ENCODE measurements around the gene FOLH1.
A peak's percentile ranks its signal among the peaks of the same experiment; 100 is the strongest.
"Not testable (repeated sequence)": the region's sequence is repeated elsewhere in the genome, so short reads cannot be mapped to it uniquely, and the experiment has no call there.

Gene FOLH1

GRCh38 chr11:49208006-49208721 lies at the start of gene FOLH1:
FOLH1 (minus strand) TSS chr11:49208602; CDS start chr11:49208409, 193 bp downstream.
- DNase-seq (ENCODE audit: low spot score): peak; percentile 26

- not testable (repeated sequence) for DNase-seq (ENCODE audit: low spot score)
Measured at GRCh38 chr11:49255148-49255547, 46.7 kb upstream of the FOLH1 start.

- DNase-seq (ENCODE audit: low spot score): not testable (repeated sequence)
Measured at GRCh38 chr11:49251212-49251611, 42.8 kb upstream of the FOLH1 start.

- DNase-seq (ENCODE audit: low spot score): not testable (repeated sequence)
Measured at GRCh38 chr11:49250398-49251115, 42.2 kb upstream of the FOLH1 start.

- not testable (repeated sequence) for DNase-seq (ENCODE audit: low spot score)
Measured at GRCh38 chr11:49249363-49249762, 41.0 kb upstream of the FOLH1 start.

GRCh38 chr11:49233685-49234084 lies 25.3 kb upstream of the FOLH1 start:
- DNase-seq (ENCODE audit: low spot score): not testable (repeated sequence)

- not testable (repeated sequence) for DNase-seq (ENCODE audit: low spot score)
Measured at GRCh38 chr11:49233019-49233418, 24.6 kb upstream of the FOLH1 start.

GRCh38 chr11:49231725-49232124 lies 23.3 kb upstream of the FOLH1 start:
- DNase-seq (ENCODE audit: low spot score): not testable (repeated sequence)

- not testable (repeated sequence) for DNase-seq (ENCODE audit: low spot score)
Measured at GRCh38 chr11:49230534-49230933, 22.1 kb upstream of the FOLH1 start.

- not testable (repeated sequence) for DNase-seq (ENCODE audit: low spot score)
Measured at GRCh38 chr11:49230001-49230400, 21.6 kb upstream of the FOLH1 start.

GRCh38 chr11:49229136-49229535 lies 20.7 kb upstream of the FOLH1 start:
- not testable (repeated sequence) for DNase-seq (ENCODE audit: low spot score)

GRCh38 chr11:49225255-49225785 lies 16.9 kb upstream of the FOLH1 start:
- not testable (repeated sequence) for DNase-seq (ENCODE audit: low spot score)

- DNase-seq (ENCODE audit: low spot score): no peak
Measured at GRCh38 chr11:49221112-49221511, 12.7 kb upstream of the FOLH1 start.

GRCh38 chr11:49213026-49213560 lies 4.7 kb upstream of the FOLH1 start:
- DNase-seq (ENCODE audit: low spot score): no peak

GRCh38 chr11:49206999-49207398 lies 1.4 kb downstream of the FOLH1 start:
- DNase-seq (ENCODE audit: low spot score): not testable (repeated sequence)

- no peak for DNase-seq (ENCODE audit: low spot score)
Measured at GRCh38 chr11:49202287-49202976, 6.0 kb downstream of the FOLH1 start.

GRCh38 chr11:49196775-49197174 lies 11.6 kb downstream of the FOLH1 start:
- not testable (repeated sequence) for DNase-seq (ENCODE audit: low spot score)

GRCh38 chr11:49196002-49196401 lies 12.4 kb downstream of the FOLH1 start:
- DNase-seq (ENCODE audit: low spot score): not testable (repeated sequence)

GRCh38 chr11:49190287-49190686 lies 18.1 kb downstream of the FOLH1 start:
- not testable (repeated sequence) for DNase-seq (ENCODE audit: low spot score)

- DNase-seq (ENCODE audit: low spot score): not testable (repeated sequence)
Measured at GRCh38 chr11:49186225-49186624, 22.2 kb downstream of the FOLH1 start.

- not testable (repeated sequence) for DNase-seq (ENCODE audit: low spot score)
Measured at GRCh38 chr11:49185597-49185996, 22.8 kb downstream of the FOLH1 start.

GRCh38 chr11:49184756-49185155 lies 23.6 kb downstream of the FOLH1 start:
- DNase-seq (ENCODE audit: low spot score): not testable (repeated sequence)
